ENCODE results near the gene PLCG1.

PLCG1 gene

DNA sequence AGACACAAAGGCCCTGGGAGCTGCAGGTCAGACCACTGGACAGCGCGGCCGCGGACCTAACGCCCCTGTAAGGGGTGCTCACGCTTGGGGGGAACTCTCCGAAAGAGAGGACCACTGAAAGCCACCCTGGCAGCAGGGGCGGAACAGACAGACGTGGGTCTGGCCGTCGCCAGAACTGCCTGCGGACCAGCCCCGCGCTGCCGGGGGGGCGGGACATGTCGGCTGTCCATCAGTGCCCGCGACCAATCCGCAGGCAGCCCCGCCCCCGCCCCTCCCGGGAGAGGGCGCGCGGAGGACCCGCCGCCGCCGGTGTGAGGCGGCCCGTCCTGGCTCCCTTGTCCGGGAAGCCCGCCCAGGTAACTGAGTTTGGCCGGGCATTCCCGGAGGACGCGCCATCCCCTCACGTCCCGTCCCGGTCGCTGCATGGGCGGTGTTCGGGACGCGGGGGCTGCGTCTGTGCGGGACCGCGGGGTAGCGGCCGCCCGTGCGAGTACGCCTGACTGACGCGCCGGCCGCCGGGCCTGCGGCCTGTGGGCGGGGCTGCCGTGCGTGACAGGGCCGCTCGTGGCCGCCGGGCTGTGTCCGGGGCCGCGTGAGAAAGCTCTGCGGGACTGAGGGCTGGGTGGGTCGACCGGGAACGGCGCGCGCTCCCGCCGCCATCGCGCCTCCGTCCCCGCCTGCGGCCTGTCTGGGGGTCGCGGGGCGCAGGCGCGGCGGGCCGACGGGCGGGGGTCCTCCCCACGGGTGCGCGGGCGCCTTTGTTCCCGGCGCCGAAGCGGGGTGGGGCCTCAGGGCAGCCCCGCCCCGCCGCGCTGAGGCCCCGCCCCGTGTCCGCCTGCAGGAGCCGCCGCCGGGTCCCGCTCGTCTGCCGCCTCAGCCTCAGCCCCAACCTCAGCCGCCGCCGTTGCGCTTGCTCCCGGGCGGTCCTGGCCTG is at the start of gene PLCG1:
Gene PLCG1 (plus strand): TSS at position 864 of the 934 bp plus-strand sequence. CDS start 99 bp downstream, outside the sequence.
- H3K9me3 Mint-ChIP-seq, result no peaks in the 10 kb centered on the region

DNA sequence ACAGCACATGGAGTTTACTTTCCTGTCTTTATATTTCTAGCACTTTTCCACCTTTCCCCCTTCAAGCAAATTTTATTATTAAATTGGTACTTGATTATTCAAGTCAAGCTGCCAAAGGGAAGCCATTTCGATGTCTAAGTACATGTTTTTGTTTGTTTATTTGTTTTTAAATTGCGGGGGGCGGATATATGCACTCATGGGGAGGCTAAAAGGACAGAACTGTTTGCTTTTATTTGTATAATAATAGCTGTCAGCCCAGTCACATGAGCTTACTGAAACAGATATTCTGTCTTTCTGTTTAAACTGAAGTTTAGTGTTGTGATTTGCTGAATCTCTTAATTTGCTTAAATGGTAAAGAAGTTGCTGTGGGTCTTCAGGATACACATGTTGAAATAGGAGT is 49.6 kb upstream of the PLCG1 start:
- Mint-ChIP-seq H3K9me3 (no peaks in the 10 kb centered on the region), H3K36me3 (peaks cover 28% of the 10 kb centered on the region), H3K4me3 (no peak overlapping the region), H3K27ac (no peak overlapping the region), H3K4me1 (no peaks in the 10 kb centered on the region), H3K27me3 (no peaks in the 10 kb centered on the region)
- ATAC-seq (ENCODE audit: low read depth) (no peak), DNase-seq (ENCODE audit: low spot score in 2 of 2) (no peak)

More for the DNA sequence above, at the start of gene PLCG1:
- DNase-seq (ENCODE audit: low spot score in 2 of 2), result peak; percentile 78 to 82
- Mint-ChIP-seq H3K36me3 (peaks cover 3% of the 10 kb centered on the region), H3K4me1 (peaks cover 44% of the 10 kb centered on the region), H3K4me3 (peak within 1 kb of the TSS; percentile 94), H3K27ac (peak within 1 kb of the TSS; percentile 79), H3K27me3 (no peaks in the 10 kb centered on the region)
- ATAC-seq (ENCODE audit: low read depth), result peak; percentile 69

DNA sequence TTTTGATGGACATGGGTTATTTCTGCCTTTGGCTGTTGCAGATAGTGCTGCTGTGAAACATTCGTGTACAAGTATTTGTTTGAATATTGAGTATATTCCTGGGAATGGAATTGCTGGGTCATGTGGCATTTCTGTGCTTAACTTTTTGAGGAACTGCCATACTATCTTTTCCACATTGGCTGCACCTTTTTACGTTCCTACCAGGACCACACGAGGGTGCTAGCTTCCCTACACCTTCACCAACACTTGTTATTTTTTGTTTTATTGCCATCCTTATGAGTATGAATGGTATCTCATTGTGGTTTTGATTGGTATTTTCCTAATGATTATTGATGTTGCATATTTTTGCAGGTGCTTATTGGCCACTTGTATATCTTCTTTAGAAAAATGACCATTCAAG is 47.8 kb upstream of the PLCG1 start:
- DNase-seq (ENCODE audit: low spot score in 2 of 2) (no peak), ATAC-seq (ENCODE audit: low read depth) (no peak)
- no peaks in the 10 kb centered on the region for H3K4me1 Mint-ChIP-seq
- H3K4me3 Mint-ChIP-seq, result no peak overlapping the region
- H3K9me3 Mint-ChIP-seq, result no peaks in the 10 kb centered on the region
- peaks cover 25% of the 10 kb centered on the region for H3K36me3 Mint-ChIP-seq
- H3K27ac Mint-ChIP-seq, result no peak overlapping the region
- no peaks in the 10 kb centered on the region for H3K27me3 Mint-ChIP-seq

DNA sequence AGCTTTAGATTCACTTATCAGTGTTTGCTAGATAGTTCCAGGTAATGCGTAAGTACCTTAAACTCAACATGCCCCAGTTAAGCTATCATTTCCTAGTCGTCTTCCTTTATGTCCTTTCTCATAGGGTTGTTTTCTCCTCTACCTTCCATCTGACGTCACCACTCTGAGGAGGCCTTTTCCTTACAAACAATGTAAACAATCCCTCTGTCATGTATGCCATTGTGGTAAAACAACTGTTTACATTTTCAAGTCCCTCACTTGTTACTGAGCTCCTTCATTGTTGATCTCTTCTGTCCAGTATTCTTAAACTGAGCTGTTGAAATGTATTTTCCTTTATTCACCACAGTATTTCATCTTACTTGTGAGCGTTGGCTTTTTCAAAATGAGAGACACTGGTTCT is 45.4 kb upstream of the PLCG1 start:
- Mint-ChIP-seq H3K27ac (peak overlapping the region; percentile 45), H3K9me3 (no peaks in the 10 kb centered on the region), H3K4me1 (peaks cover 3% of the 10 kb centered on the region), H3K4me3 (no peak overlapping the region), H3K27me3 (no peaks in the 10 kb centered on the region), H3K36me3 (peaks cover 23% of the 10 kb centered on the region)
- no peak for ATAC-seq (ENCODE audit: low read depth)
- no peak for DNase-seq (ENCODE audit: low spot score in 2 of 2)

DNA sequence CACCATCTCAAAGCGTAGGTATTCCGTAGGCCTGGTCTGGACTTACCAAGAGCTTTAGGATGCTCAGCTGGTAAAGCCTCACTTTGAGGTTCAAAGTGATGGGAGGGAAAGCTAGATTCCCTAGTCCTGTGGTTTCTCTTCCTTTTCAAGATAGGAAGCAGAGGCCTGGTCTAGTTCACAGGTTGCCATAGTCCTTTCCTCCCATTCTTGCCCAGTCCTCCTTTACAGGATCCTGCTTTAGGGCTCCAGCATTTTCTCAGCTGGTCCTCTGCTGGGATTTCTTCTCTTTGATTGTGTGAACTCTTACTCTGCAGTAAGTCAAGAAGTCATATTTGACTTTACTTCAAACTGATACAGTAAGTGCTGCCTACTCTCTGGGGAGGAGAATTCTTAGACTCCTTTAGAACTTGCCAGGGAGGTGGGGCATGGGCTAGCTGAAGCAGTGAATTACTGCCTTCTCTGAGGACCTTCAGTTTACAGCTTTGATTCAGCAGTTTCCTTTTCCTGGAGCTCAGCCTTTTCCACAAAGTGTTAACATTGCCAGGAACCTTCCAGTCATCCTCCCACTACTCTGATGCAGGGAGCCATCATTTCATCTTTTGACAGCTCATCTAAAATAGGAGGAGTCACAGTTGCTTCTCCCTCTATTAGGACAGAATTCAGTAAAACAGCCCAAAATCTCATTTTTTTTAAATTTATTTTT is 42.8 kb upstream of the PLCG1 start:
- Mint-ChIP-seq H3K4me3 (no peak overlapping the region), H3K27me3 (no peaks in the 10 kb centered on the region), H3K27ac (peak overlapping the region; percentile 17), H3K9me3 (no peaks in the 10 kb centered on the region), H3K36me3 (peaks cover 26% of the 10 kb centered on the region), H3K4me1 (peaks cover 3% of the 10 kb centered on the region)
- ATAC-seq (ENCODE audit: low read depth) (no peak), DNase-seq (ENCODE audit: low spot score in 2 of 2) (no peak)

DNA sequence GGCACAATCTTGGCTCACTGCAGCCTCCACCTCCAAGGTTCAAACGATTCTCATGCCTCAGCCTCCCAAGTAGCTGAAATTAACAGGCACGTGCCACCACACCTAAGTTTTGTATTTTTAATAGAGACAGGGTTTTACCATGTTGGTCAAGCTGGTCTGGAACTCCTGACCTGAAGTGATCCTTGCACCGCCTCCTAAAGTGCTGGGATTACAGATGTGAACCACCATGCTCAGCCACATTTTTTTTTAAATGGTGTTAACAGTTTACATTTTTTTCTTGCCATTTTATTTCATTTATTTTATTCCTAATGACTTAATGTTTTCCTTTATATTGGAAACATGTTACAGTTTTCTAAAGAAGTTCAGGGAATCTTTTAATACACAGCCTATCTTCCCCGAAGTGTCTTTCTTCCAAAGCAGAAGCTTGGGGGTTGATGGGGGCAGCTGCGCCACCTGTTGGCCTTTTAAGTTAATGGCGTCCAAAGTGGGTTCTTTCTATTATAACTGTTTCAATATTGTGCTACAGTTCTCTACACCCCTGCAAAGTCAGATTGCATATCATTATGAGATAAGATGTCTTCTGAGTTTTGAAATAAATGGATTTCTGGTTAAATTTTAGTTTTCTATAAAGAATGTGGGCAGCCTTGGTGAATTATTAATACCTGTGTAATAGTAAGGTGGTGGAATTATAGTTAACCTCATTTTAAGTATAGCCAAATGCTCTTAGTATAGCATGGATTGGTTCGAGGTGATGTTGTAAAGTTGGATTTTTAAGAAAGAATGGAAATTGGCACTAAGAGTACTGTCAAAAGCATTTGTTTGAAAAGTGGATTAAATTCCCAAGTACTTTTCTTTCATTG is 42.0 kb upstream of the PLCG1 start:
- no peaks in the 10 kb centered on the region for H3K9me3 Mint-ChIP-seq
- no peak overlapping the region for H3K4me3 Mint-ChIP-seq
- H3K4me1 Mint-ChIP-seq, result peaks cover 3% of the 10 kb centered on the region
- peak; percentile 22 to 54 for DNase-seq (ENCODE audit: low spot score in 2 of 2)
- peak; percentile 65 for ATAC-seq (ENCODE audit: low read depth)
- peaks cover 30% of the 10 kb centered on the region for H3K36me3 Mint-ChIP-seq
- no peaks in the 10 kb centered on the region for H3K27me3 Mint-ChIP-seq
- H3K27ac Mint-ChIP-seq, result no peak overlapping the region

DNA sequence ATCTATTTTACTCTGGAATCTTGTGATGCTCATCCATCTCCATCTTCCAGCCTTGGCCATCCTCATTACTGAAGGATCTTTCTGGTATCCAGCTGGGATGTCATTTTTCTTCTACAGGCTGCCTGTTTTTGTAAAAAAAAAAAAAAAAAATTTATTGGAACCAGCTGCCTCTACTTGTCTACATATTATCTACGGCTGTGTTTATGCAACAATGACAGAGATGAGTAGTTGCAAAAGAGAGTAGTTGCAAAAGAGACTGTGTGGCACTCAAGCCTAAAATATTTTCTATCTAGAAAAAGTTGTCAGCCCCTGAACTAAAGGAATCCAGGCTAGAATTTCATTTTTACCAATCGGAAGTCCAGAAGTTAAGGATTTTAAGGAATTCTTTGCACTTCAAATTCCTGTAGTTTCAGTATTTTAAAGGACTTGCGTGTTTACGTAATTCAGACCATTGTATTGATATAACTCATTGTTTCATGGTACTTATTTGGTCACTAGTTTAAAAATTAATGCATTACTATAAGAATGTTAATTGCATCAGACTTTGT is 38.6 kb upstream of the PLCG1 start:
- Mint-ChIP-seq H3K27ac (no peak overlapping the region), H3K4me1 (peaks cover 3% of the 10 kb centered on the region), H3K9me3 (no peaks in the 10 kb centered on the region), H3K36me3 (peaks cover 30% of the 10 kb centered on the region), H3K4me3 (no peak overlapping the region), H3K27me3 (no peaks in the 10 kb centered on the region)
- DNase-seq (ENCODE audit: low spot score in 2 of 2) (no peak), ATAC-seq (ENCODE audit: low read depth) (no peak)

DNA sequence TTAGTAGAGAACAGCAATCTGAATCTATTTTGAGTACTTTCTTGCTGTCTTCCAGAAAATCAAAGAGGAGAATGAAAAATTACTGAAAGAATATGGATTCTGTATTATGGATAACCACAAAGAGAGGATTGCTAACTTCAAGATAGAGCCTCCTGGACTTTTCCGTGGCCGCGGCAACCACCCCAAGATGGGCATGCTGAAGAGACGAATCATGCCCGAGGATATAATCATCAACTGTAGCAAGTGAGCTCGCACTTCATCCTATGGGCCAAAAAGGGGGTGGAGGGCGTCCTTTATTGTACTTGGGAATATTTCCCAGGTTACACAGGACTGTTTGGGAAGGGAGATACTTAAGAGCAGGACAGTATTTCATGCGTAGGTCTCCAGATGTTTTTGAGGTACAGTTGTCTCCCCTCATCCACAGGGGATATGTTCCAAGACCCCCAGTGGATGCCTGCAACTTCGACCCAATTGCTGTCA is 37.3 kb upstream of the PLCG1 start:
- no peaks in the 10 kb centered on the region for H3K9me3 Mint-ChIP-seq
- DNase-seq (ENCODE audit: low spot score in 2 of 2) (no peak), ATAC-seq (ENCODE audit: low read depth) (no peak)
- peaks cover 3% of the 10 kb centered on the region for H3K4me1 Mint-ChIP-seq
- no peaks in the 10 kb centered on the region for H3K27me3 Mint-ChIP-seq
- no peak overlapping the region for H3K4me3 Mint-ChIP-seq
- peaks cover 37% of the 10 kb centered on the region for H3K36me3 Mint-ChIP-seq
- H3K27ac Mint-ChIP-seq, result no peak overlapping the region

DNA sequence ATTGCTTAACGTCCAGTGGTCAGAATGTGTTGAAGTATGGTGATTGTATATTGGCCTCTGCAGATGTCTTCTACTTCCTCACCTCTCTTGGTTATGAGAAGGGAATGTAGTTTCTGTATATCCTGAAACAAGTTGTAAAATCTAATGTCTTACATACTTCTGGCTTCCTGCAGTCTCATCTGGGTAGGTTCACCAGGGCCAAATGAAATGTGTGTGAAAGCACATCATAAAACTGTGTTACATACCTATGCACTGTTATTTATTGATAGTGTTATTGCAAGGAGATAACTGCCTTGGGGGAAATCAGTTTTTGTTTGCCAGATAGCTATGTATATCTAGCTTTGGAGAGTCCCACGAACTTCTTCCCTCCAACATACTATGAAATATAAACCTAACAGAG is 35.7 kb upstream of the PLCG1 start:
- H3K27ac Mint-ChIP-seq, result peak overlapping the region; percentile 69
- no peaks in the 10 kb centered on the region for H3K27me3 Mint-ChIP-seq
- DNase-seq (ENCODE audit: low spot score in 2 of 2) (no peak), ATAC-seq (ENCODE audit: low read depth) (no peak)
- H3K36me3 Mint-ChIP-seq, result peaks cover 40% of the 10 kb centered on the region
- no peaks in the 10 kb centered on the region for H3K4me1 Mint-ChIP-seq
- no peaks in the 10 kb centered on the region for H3K9me3 Mint-ChIP-seq
- H3K4me3 Mint-ChIP-seq, result no peak overlapping the region

DNA sequence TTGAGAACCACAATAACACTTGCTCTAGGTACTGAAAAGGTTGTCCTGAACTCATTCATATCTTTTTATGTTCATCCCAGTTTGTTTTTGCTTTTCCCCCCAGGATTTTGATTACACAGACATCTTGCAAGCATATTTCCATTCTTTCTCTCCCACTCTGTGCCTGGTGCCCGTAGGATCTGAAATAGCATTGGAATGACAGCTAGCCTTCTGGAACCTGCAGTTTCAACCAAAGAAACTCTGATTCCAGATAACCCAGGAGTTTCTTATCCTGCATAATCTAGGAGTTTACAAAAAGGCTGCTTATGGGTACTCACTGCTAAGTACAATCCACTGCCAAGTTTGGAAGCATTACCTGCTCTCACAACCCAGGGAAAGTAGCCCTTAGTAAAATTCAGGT is 28.8 kb upstream of the PLCG1 start:
- Mint-ChIP-seq H3K27me3 (no peaks in the 10 kb centered on the region), H3K4me1 (no peaks in the 10 kb centered on the region), H3K27ac (peak overlapping the region; percentile 45), H3K4me3 (no peak overlapping the region), H3K36me3 (peaks cover 18% of the 10 kb centered on the region), H3K9me3 (no peaks in the 10 kb centered on the region)
- no peak for DNase-seq (ENCODE audit: low spot score in 2 of 2)
- ATAC-seq (ENCODE audit: low read depth), result no peak

DNA sequence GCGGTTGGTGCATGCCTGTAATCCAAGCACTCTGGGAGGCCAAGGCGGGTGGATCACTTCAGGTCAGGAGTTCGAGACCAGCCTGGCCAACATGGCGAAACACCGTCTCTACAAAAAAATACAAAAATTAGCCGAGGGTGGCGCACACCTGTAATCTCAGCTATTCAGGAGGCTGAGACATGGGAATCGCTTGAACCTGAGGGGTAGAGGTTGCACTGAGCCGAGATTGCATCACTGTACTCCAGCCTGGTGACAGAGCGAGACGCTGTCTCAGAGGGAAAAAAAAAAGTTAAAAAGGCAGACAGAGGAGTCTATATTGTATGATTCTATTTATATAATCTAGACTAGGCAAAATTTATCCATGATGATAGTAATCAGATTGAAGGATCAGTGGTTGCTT is 27.3 kb upstream of the PLCG1 start:
- H3K4me1 Mint-ChIP-seq, result no peaks in the 10 kb centered on the region
- H3K36me3 Mint-ChIP-seq, result peaks cover 15% of the 10 kb centered on the region
- H3K27me3 Mint-ChIP-seq, result no peaks in the 10 kb centered on the region
- H3K27ac Mint-ChIP-seq, result no peak overlapping the region
- ATAC-seq (ENCODE audit: low read depth) (no peak), DNase-seq (ENCODE audit: low spot score in 2 of 2) (no peak)
- H3K9me3 Mint-ChIP-seq, result no peaks in the 10 kb centered on the region
- no peak overlapping the region for H3K4me3 Mint-ChIP-seq

DNA sequence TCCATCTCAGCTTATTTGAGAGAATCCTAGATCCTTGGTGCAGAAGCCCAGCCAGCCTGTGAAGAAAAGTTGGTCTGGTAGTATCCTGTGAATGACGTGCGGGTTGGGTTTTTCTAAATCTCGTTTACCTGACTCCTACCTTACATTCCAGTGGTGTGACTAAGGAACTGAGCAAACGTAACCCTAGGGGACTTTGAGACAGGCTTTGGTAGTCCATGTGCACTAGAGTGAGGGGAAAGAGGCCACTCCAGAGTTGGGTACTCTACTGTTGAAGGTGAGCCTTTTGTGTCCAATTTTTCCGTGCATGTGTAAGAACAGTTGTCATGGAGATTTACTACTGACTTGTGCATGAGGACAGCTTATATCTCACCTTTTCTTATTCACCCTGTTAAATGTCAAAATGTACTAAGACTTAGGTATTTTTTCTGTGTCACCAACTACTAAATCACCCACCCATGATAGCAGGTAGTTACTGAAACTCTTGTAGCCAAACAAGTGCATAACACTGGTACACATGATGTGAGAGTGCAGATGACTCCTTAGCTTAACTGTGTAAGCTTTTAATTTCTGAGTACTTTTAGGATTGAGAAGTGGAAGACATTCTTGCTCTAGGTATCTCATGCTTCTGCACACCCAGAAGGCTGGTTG is 26.3 kb upstream of the PLCG1 start:
- Mint-ChIP-seq H3K4me1 (no peaks in the 10 kb centered on the region), H3K27me3 (no peaks in the 10 kb centered on the region), H3K4me3 (no peak overlapping the region), H3K27ac (no peak overlapping the region), H3K36me3 (peaks cover 18% of the 10 kb centered on the region), H3K9me3 (no peaks in the 10 kb centered on the region)
- DNase-seq (ENCODE audit: low spot score in 2 of 2) (no peak), ATAC-seq (ENCODE audit: low read depth) (no peak)

DNA sequence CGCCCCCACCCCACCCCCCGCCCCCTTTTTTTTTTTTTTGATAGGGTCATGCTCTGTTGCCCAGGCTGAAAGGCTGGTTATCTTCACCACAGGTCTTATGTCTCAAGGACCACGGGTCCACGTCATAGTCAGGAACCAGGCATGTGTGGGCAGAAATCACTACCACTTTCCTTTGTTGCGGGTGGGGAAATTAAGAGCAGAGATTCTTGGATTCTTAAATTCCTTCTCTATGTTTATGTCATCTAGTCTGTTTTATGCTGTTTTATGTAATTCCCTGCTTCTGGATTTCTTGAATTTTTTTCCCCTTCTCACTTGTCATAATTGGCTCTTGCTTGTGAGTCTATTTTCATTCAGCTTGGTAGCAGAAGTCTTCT is 25.8 kb upstream of the PLCG1 start:
- DNase-seq (ENCODE audit: low spot score in 2 of 2) (no peak), ATAC-seq (ENCODE audit: low read depth) (peak; percentile 63)
- peaks cover 20% of the 10 kb centered on the region for H3K36me3 Mint-ChIP-seq
- no peaks in the 10 kb centered on the region for H3K27me3 Mint-ChIP-seq
- H3K4me3 Mint-ChIP-seq, result no peak overlapping the region
- H3K9me3 Mint-ChIP-seq, result no peaks in the 10 kb centered on the region
- no peaks in the 10 kb centered on the region for H3K4me1 Mint-ChIP-seq
- peak overlapping the region; percentile 10 for H3K27ac Mint-ChIP-seq

Data from memory B cell (primary cell).